ENCODE data around the gene P2RX1. TPM values are rescaled to one million over a fixed set of nuclear protein-coding genes. Genes with fewer than 3 reads are reported as not detected.
"Not testable (repeated sequence)": the region's sequence is repeated elsewhere in the genome, so short reads cannot be mapped to it uniquely, and the experiment has no call there.

Gene P2RX1
- total RNA-seq, 1 experiment from 2014 or later = not detected

DNA sequence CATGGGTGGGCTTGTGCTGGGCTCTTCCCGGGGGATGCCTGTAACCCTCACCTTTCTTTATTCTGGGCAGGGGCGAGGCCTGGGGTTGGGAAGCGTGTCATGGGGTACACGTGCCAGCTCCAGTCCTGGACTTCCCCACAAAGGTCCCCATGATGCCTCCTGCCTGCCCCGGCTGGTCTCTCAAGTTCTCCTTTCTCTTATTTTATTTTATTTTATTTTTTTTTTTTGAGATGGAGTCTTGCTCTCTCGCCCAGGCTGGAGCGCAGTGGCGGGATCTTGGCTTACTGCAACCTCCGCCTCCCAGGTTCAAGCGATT, 39.4 kb upstream of the P2RX1 start:
- Histone ChIP-seq H3K4me3 (no peak overlapping the region), H3K36me3 (no peaks in the 10 kb centered on the region), H3K27me3 (no peaks in the 10 kb centered on the region), H3K9me3 (no peaks in the 10 kb centered on the region)
- DNase-seq = no peak

- Histone ChIP-seq H3K9me3 (no peaks in the 10 kb centered on the region), H3K27me3 (no peaks in the 10 kb centered on the region), H3K36me3 (no peaks in the 10 kb centered on the region), H3K4me3 (no peak overlapping the region)
- no peak for DNase-seq
Observed at GRCh38 chr17:3954976-3955672, 38.9 kb upstream of the P2RX1 start.

- Histone ChIP-seq H3K4me3 (no peak overlapping the region), H3K9me3 (no peaks in the 10 kb centered on the region), H3K27me3 (no peaks in the 10 kb centered on the region), H3K36me3 (no peaks in the 10 kb centered on the region)
- no peak for DNase-seq
Observed at GRCh38 chr17:3954086-3954485, 37.8 kb upstream of the P2RX1 start.

DNA sequence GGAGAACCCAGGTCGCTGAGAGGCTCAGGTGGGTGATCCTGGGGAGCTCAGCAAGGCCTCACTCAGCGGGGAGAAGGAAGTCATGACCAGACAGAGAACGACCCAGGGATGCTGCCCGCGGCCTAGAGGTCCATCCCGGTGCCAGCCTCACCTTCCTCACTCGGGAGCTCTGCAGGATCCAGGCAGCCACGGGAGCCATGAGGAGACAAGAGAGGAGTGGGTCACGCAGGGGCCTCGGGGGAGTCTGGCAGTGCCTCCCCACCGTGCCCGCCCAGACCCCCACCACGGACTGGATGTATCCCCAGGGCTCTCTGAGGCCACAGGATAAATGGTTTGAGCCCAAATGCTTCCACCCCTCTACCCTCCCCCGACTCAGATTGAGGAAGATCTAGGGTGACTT, 37.3 kb upstream of the P2RX1 start:
- Histone ChIP-seq H3K4me3 (no peak overlapping the region), H3K27me3 (no peaks in the 10 kb centered on the region), H3K36me3 (no peaks in the 10 kb centered on the region), H3K9me3 (no peaks in the 10 kb centered on the region)
- no peak for DNase-seq

DNA sequence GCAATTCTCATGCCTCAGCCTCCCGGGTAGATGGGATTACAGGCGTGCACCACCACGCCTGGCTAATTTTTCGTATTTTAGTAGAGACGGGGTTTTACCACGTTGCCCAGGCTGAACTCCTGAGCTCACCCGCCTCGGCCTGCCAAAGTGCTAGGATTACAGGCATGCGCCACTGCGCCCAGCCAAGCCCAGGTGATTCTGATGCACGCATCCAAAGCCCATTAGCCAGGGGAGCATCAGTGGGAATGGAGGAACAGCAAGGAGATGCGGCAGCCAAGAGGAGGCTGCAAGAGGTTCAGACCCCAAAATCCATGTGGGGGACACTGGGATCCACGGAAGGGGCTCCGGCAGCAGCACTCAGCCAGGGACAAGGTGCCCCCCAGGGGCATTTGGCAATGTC, 35.9 kb upstream of the P2RX1 start:
- Histone ChIP-seq H3K4me3 (no peak overlapping the region), H3K36me3 (no peaks in the 10 kb centered on the region), H3K9me3 (no peaks in the 10 kb centered on the region), H3K27me3 (no peaks in the 10 kb centered on the region)
- no peak for DNase-seq

- H3K4me3 ChIP-seq = no peak overlapping the region
- H3K36me3 ChIP-seq = no peaks in the 10 kb centered on the region
- H3K9me3 ChIP-seq = no peaks in the 10 kb centered on the region
- DNase-seq = no peak
- no peaks in the 10 kb centered on the region for H3K27me3 ChIP-seq
Observed at GRCh38 chr17:3951420-3951819, 35.2 kb upstream of the P2RX1 start.

DNA sequence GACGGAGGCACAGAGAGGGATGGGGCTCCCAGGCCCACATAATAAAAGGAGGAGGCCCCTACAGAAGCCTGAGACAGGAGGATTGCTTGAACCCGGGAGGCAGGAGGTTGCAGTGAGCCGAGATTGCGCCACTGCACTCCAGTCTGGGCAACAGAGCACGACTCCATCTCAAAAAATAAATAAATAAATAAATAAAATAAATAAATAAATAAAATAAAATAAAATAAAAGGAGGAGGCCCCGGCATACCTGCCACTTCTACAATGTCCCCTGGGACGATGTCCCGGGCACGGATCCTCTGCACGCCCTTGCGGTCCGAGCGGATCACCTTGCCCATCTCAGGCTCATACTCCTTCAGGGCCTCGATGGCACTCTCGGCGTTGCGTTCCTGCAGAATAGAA, 34.7 kb upstream of the P2RX1 start:
- Histone ChIP-seq H3K4me3 (no peak overlapping the region), H3K27me3 (no peaks in the 10 kb centered on the region), H3K36me3 (no peaks in the 10 kb centered on the region), H3K9me3 (no peaks in the 10 kb centered on the region)
- no peak for DNase-seq

DNA sequence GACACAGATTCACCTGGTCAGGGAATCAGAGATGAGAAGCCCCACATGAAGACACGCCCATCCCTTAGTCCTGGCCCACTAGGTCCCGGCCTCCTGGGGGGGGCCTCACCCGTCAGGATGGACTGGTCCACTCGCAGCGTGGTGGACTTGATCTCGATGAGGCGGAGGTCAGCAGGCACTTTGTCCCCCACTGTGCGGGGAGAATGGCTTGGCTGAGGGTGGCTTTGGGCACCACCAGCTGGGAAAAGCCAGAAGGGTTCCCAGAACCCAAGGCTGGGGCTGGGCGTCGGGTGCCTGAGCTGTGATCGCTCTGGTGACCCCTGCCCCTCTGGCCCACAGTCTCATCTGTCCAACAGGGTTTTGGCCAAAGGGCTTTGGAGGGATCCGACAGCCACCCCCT, 34.3 kb upstream of the P2RX1 start:
- no peaks in the 10 kb centered on the region for H3K9me3 ChIP-seq
- H3K36me3 ChIP-seq = no peaks in the 10 kb centered on the region
- DNase-seq = no peak
- H3K27me3 ChIP-seq = no peaks in the 10 kb centered on the region
- H3K4me3 ChIP-seq = no peak overlapping the region

DNA sequence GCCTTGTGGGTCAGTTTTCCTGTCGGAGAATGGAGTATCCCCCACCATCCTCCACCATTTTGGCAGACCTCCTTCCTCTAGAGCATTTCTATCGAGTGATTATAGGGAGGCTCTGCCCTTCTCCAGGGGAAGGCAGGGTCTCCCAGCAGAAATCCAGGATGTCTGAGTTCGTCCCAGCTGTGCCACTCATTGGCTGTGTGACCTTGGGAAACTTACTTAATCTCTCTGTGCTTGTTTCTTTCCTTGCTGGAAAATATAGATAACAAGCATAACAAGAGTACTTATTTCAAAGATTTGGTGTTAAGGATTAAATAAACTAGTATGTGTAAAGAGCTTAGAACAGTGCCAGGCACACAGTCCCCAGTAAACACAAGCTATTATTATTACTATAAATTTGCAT, 33.2 kb upstream of the P2RX1 start:
- no peak for DNase-seq
- Histone ChIP-seq H3K27me3 (no peaks in the 10 kb centered on the region), H3K9me3 (no peaks in the 10 kb centered on the region), H3K4me3 (no peak overlapping the region), H3K36me3 (no peaks in the 10 kb centered on the region)

DNA sequence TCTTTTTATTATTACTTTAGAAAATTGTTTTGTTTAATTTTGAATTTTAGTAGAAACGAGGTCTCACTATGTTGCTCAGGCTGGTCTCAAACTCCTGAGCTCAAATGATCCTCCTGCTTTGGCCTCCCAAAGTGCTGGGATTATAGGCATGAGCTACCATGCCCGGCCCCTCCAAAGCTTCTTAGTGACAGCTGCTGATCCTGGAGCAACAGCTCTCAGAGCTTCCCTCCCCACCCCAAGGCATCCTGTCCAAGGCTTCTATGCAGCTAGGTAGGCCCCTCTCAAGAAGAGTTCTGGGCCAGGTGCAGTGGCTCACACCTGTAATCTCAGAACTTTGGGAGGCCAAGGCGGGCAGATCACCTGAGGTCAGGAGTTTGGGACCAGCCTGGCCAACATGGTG, 32.3 kb upstream of the P2RX1 start:
- DNase-seq, H3K36me3 ChIP-seq, H3K9me3 ChIP-seq, H3K27me3 ChIP-seq, H3K4me3 ChIP-seq: not testable (repeated sequence)

DNA sequence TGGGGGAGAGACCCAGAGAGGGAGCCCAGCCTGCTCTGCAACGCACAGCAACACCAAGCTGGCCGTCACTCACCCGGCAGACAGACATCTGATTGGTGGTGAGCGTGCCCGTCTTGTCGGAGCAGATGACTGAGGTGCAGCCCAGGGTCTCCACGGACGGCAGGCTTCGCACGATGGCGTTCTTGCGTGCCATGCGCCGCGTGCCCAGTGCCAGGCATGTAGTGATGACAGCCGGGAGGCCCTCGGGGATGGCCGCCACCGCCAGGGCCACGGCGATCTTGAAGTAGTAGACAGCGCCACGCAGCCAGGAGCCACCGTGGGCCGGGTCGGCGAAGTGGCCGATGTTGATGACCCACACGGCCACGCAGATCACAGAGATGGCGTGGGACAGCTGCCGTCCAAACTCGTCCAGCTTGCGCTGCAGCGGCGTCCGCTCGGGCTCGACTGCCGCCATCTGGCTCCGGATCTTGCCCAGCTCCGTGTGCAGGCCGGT, 31.1 kb upstream of the P2RX1 start:
- no peak for DNase-seq
- no peaks in the 10 kb centered on the region for H3K27me3 ChIP-seq
- no peaks in the 10 kb centered on the region for H3K9me3 ChIP-seq
- no peak overlapping the region for H3K4me3 ChIP-seq
- no peaks in the 10 kb centered on the region for H3K36me3 ChIP-seq

DNA sequence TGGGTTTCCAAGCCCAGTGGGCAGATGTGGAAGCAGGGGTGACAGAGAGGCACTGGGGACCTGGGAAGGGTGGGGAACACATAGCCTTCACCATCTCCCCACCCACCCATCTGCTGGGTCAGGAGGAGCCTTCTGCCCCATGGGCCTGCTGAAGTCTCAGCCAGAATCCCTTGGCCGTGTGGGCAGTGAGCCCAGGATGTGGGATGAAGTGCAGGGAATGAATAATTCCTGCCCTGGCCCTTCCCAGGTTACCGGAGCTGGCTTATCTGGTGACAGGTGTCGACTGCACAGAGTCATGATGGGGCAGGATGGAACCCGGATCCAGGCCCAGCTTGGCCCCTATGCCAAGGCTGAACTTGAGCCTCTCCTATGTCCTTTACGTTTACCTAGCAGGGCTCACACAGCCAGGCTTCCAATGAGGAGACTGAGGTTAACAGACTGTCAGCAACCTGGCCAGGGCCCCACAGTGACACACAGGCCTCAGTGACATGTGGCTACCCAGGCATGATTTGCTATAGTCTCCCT, 30.5 kb upstream of the P2RX1 start:
- no peak overlapping the region for H3K4me3 ChIP-seq
- DNase-seq = peak; percentile 25
- no peaks in the 10 kb centered on the region for H3K9me3 ChIP-seq
- no peaks in the 10 kb centered on the region for H3K27me3 ChIP-seq
- no peaks in the 10 kb centered on the region for H3K36me3 ChIP-seq

DNA sequence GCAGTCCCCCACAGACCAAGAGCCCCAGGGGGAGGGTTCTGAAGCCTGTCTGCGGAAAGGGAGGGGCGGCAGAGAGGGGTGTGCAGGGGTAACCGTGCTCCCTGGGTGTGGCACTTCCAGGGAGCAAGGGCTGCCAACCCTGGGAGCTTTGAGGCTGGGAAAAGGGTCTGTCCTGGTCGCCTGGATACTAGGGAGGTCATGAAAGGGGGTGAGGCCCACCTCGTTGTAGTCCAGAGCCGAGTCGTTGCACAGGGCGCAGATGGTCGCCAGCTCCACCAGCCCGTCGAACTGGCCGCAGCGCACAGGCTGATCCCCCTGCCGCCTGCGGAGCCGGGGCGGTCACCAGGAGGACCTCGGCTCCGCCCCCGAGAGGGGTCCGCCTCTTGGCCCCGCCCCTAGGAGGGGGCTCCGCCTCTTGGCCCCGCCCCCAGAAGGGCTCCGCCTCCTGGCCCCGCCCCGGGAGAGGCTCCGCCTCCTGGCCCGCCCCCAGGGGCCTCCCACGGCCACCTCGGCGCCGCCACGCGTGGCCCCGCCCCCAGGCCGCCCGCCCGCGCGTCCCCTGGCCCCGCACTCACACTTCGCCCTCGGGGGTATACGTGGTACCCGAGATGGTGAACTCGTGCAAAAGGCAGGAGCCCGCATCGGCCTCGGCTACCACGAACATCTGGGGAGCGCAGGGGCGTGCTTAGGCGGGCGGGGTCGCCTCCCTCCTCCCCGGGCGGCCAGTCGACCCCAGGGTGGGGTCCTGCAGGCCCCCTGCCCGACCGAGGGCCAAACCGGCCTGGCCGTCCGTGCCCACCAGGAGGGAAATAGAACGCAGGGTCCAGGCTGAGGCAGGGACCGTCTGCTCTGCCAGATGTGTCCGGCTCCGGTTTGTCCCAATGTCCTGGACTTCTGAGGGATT, 28.5 kb upstream of the P2RX1 start:
- Histone ChIP-seq H3K36me3 (no peaks in the 10 kb centered on the region), H3K4me3 (peak overlapping the region; percentile 25), H3K9me3 (no peaks in the 10 kb centered on the region), H3K27me3 (no peaks in the 10 kb centered on the region)
- DNase-seq = peak; percentile 36

- H3K27me3 ChIP-seq = no peaks in the 10 kb centered on the region
Observed at GRCh38 chr17:3943240-3943891, 27.1 kb upstream of the P2RX1 start.

GRCh38 chr17:3940965-3941698, 24.9 kb upstream of the P2RX1 start:
- no peaks in the 10 kb centered on the region for H3K36me3 ChIP-seq
- no peak overlapping the region for H3K4me3 ChIP-seq

More at GRCh38 chr17:3943240-3943891, 27.1 kb upstream of the P2RX1 start:
- Histone ChIP-seq H3K9me3 (no peaks in the 10 kb centered on the region), H3K36me3 (no peaks in the 10 kb centered on the region), H3K4me3 (no peak overlapping the region)
- DNase-seq = no peak

DNA sequence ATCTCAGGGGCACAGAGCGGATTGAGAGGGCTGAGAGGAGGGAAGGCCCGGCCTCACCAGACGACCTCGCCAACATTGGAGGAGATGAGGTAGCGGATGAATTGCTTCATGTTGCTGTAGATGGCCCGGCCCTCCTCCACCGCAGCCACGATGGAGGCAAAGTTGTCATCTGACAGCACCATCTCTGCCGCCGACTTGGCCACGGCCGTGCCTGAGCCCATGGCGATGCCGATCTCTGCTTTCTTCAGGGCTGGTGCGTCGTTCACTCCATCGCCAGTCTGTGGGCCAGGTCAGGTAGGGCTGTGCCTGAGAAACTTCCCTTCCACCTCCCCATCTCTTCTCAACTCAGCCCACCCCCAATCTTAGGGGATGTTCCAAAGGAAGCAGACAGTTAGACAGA, 21.1 kb upstream of the P2RX1 start:
- Histone ChIP-seq H3K27me3 (no peaks in the 10 kb centered on the region), H3K9me3 (no peaks in the 10 kb centered on the region), H3K36me3 (no peaks in the 10 kb centered on the region), H3K4me3 (no peak overlapping the region)
- DNase-seq = no peak

More at GRCh38 chr17:3940965-3941698, 24.9 kb upstream of the P2RX1 start:
- H3K27me3 ChIP-seq = no peaks in the 10 kb centered on the region
- H3K9me3 ChIP-seq = no peaks in the 10 kb centered on the region
- no peak for DNase-seq

All from MG63 (cell line).